A549 (cell line): ENCODE measurements around the gene HNRNPAB.

Experiments used
- EHMT2 ChIP-seq: fragments of 200-600 bp; sonication (generic); IDR thresholded peaks from 2 replicates; pipeline ENCODE4 v1.6.1; 2016; ENCODE audit warnings: antibody characterized with exemption, low read depth, mild to moderate bottlenecking, moderate library complexity
- KDM1A ChIP-seq: fragments of 200-600 bp; sonication (generic); IDR thresholded peaks from 2 replicates; pipeline ENCODE4 v1.6.1; 2016; ENCODE audit warnings: low read depth, mild to moderate bottlenecking
- RFX5 ChIP-seq: fragments of 450-650 bp; IDR thresholded peaks from 2 replicates; pipeline ENCODE4 v1.7.1; 2014; ENCODE audit warnings: antibody characterized with exemption, mild to moderate bottlenecking, moderate library complexity
- TF ChIP-seq, protein P1 (sequence below): fragments of >200 bp; sonication (Bioruptor Twin); formaldehyde crosslinking; IDR thresholded peaks from 3 replicates; pipeline ENCODE4 v1.5.1; 2016

DNA sequence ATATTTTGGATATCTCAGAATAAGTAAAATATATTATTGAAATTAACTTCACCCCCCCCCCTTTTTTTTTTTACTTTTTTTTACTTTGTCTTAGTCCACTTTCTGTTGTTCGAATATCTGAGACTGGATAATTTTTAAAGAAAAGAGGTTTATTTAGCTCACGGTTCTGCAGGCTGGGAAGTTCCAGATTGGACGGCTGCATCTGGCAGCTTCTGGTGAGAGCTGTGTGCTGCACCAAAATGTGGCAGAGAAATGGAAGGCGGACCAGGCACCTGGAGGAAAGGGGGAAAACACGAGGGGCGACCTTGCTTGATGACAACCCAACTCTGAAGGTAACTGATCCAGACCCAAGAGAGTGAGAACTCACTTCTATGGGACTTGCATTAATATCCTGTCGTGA is 11.5 kb upstream of the HNRNPAB start:
- TF ChIP-seq KDM1A = no peak
- TF ChIP-seq, protein P1, sequence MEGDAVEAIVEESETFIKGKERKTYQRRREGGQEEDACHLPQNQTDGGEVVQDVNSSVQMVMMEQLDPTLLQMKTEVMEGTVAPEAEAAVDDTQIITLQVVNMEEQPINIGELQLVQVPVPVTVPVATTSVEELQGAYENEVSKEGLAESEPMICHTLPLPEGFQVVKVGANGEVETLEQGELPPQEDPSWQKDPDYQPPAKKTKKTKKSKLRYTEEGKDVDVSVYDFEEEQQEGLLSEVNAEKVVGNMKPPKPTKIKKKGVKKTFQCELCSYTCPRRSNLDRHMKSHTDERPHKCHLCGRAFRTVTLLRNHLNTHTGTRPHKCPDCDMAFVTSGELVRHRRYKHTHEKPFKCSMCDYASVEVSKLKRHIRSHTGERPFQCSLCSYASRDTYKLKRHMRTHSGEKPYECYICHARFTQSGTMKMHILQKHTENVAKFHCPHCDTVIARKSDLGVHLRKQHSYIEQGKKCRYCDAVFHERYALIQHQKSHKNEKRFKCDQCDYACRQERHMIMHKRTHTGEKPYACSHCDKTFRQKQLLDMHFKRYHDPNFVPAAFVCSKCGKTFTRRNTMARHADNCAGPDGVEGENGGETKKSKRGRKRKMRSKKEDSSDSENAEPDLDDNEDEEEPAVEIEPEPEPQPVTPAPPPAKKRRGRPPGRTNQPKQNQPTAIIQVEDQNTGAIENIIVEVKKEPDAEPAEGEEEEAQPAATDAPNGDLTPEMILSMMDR = no peak
- TF ChIP-seq RFX5 = no peak
- no peak for TF ChIP-seq EHMT2
